Naive B cell (primary cell): ENCODE measurements around the gene RAB18. TPM values are rescaled to one million over a fixed set of nuclear protein-coding genes. Genes with fewer than 3 reads are reported as not detected.
"Not testable (repeated sequence)": the region's sequence is repeated elsewhere in the genome, so short reads cannot be mapped to it uniquely, and the experiment has no call there.

Source experiments
- ATAC-seq, 2 donors: fragments of 150-1000 bp; cut with Tn5 transposase; 2 replicates each; pipeline ENCODE4 v1.10.0; 2021; ENCODE audit warnings: low read depth in 2 of 2, mild to moderate bottlenecking in 2 of 2, moderate library complexity in 2 of 2
- DNase-seq: peaks from one replicate; pipeline ENCODE4 v3.0.0; 2022
- H3K27ac Mint-ChIP-seq, 6 donors: one replicate each; pipeline ENCODE4 v1.8.0; 2020 to 2022; ENCODE audit warnings: mild to moderate bottlenecking in 6 of 6, mixed read lengths in 6 of 6, moderate library complexity in 5 of 6, inconsistent platforms in 2 of 6
- H3K27me3 Mint-ChIP-seq, 3 donors: one replicate each; pipeline ENCODE4 v1.8.0; 2021 to 2022; ENCODE audit warnings: mixed read lengths in 3 of 3, mild to moderate bottlenecking in 1 of 3
- H3K36me3 Mint-ChIP-seq, 2 donors: one replicate each; pipeline ENCODE4 v1.8.0; 2020 to 2022; ENCODE audit warnings: mixed read lengths in 2 of 2, inconsistent platforms in 1 of 2, mild to moderate bottlenecking in 1 of 2
- H3K4me1 Mint-ChIP-seq, 3 donors: one replicate each; pipeline ENCODE4 v1.8.0; 2020 to 2022; ENCODE audit warnings: mixed read lengths in 3 of 3, inconsistent platforms in 1 of 3, mild to moderate bottlenecking in 1 of 3, moderate library complexity in 1 of 3
- H3K4me3 Mint-ChIP-seq, 8 donors: one replicate each; pipeline ENCODE4 v1.8.0; 2020 to 2022; ENCODE audit warnings: mild to moderate bottlenecking in 8 of 8, mixed read lengths in 8 of 8, moderate library complexity in 8 of 8, inconsistent platforms in 2 of 8
- H3K9me3 Mint-ChIP-seq, 7 donors: one replicate each; pipeline ENCODE4 v1.8.0; 2020 to 2022; ENCODE audit warnings: mixed read lengths in 7 of 7, mild to moderate bottlenecking in 5 of 7, inconsistent platforms in 2 of 7, moderate library complexity in 1 of 7
- polyA plus RNA-seq, 6 donors: library from polyadenylated mRNA; unstranded; fragments of 300-500 nt; fragmentation: Illumina TruSeq; gene quantifications; one replicate each; pipeline ENCODE4 v1.2.3, GENCODE V29; 2021; ENCODE audit warnings: low read depth in 6 of 6

RAB18 gene
- polyA plus RNA-seq, 6 donors from 2014 or later = 68.6 to 114 (median 74.4) TPM

- peaks cover 19 to 29% (median 24%) of the 10 kb centered on the region in 3 donors for H3K4me1 Mint-ChIP-seq
- peak overlapping the region in 1 of 8 donors; percentile 2 for H3K4me3 Mint-ChIP-seq
- H3K36me3 Mint-ChIP-seq = peaks cover 0 to 5% of the 10 kb centered on the region in 2 donors
- DNase-seq (no peak), ATAC-seq (no peak)
- H3K27me3 Mint-ChIP-seq = no peaks in the 10 kb centered on the region
- peaks cover 0 to 4% (median 0%) of the 10 kb centered on the region in 7 donors for H3K9me3 Mint-ChIP-seq
- H3K27ac Mint-ChIP-seq = peak overlapping the region in 1 of 6 donors; percentile 16
Observed at GRCh38 chr10:27568196-27569175, 64.4 kb downstream of the RAB18 start.

GRCh38 chr10:27569946-27570345 is 65.8 kb downstream of the RAB18 start:
- no peaks in the 10 kb centered on the region for H3K27me3 Mint-ChIP-seq
- H3K27ac Mint-ChIP-seq = no peak overlapping the region
- DNase-seq (no peak), ATAC-seq (no peak)
- H3K36me3 Mint-ChIP-seq = peaks cover 0 to 5% of the 10 kb centered on the region in 2 donors
- H3K4me3 Mint-ChIP-seq = no peak overlapping the region
- H3K9me3 Mint-ChIP-seq = peaks cover 0 to 4% (median 0%) of the 10 kb centered on the region in 7 donors
- H3K4me1 Mint-ChIP-seq = peaks cover 11 to 19% (median 15%) of the 10 kb centered on the region in 3 donors

- not testable (repeated sequence) for DNase-seq, ATAC-seq, H3K27me3 Mint-ChIP-seq, H3K36me3 Mint-ChIP-seq, H3K4me3 Mint-ChIP-seq, H3K4me1 Mint-ChIP-seq, H3K27ac Mint-ChIP-seq, H3K9me3 Mint-ChIP-seq
Observed at GRCh38 chr10:27577038-27577437, 72.9 kb downstream of the RAB18 start.

- ATAC-seq = no peak
- Mint-ChIP-seq H3K9me3 (peaks cover 0 to 4% (median under 1%) of the 10 kb centered on the region in 7 donors), H3K27me3 (peaks cover 0 to 5% (median 4%) of the 10 kb centered on the region in 3 donors), H3K4me1 (no peaks in the 10 kb centered on the region), H3K4me3 (no peak overlapping the region), H3K36me3 (no peaks in the 10 kb centered on the region), H3K27ac (no peak overlapping the region)
- no peak for DNase-seq
Observed at GRCh38 chr10:27578316-27578715, 74.2 kb downstream of the RAB18 start.

GRCh38 chr10:27581225-27581624 is 77.1 kb downstream of the RAB18 start:
- Mint-ChIP-seq H3K4me1 (no peaks in the 10 kb centered on the region), H3K27ac (no peak overlapping the region), H3K9me3 (peaks cover 0 to 19% (median 3%) of the 10 kb centered on the region in 7 donors), H3K27me3 (peaks cover 0 to 11% (median 5%) of the 10 kb centered on the region in 3 donors), H3K36me3 (peaks cover 0 to under 1% of the 10 kb centered on the region in 2 donors), H3K4me3 (no peak overlapping the region)
- DNase-seq (no peak), ATAC-seq (no peak)

GRCh38 chr10:27584302-27584701 is 80.2 kb downstream of the RAB18 start:
- peaks cover 15 to 23% (median 16%) of the 10 kb centered on the region in 3 donors for H3K27me3 Mint-ChIP-seq
- H3K9me3 Mint-ChIP-seq = peaks cover 2 to 38% (median 11%) of the 10 kb centered on the region in 7 donors
- ATAC-seq = no peak
- no peak overlapping the region for H3K27ac Mint-ChIP-seq
- H3K36me3 Mint-ChIP-seq = peaks cover 6 to 8% of the 10 kb centered on the region in 2 donors
- H3K4me1 Mint-ChIP-seq = no peaks in the 10 kb centered on the region
- no peak for DNase-seq
- H3K4me3 Mint-ChIP-seq = no peak overlapping the region

Other genes starting within 250 kb of the RAB18 start
- not detected for gene MKX, start 241.5 kb downstream of the RAB18 start, polyA plus RNA-seq